Measurements from ENCODE around the gene GDPD2.

GDPD2 gene

GRCh38 chrX:70437921-70438665 is 15.0 kb downstream of the GDPD2 start:
- DNase-seq (ENCODE audit: low read depth) = no peak

- no peak for DNase-seq (ENCODE audit: low read depth)
These were observed 15.9 kb downstream of the GDPD2 start for GRCh38 chrX:70439016-70439415.

GRCh38 chrX:70442224-70442623 is 19.1 kb downstream of the GDPD2 start:
- DNase-seq (ENCODE audit: low read depth) = no peak

GRCh38 chrX:70444326-70444945 is 21.3 kb downstream of the GDPD2 start, which contains the start of gene DLG3:
DLG3 (plus strand) TSS chrX:70444835; CDS start chrX:70445202, 367 bp downstream.
- no peak for DNase-seq (ENCODE audit: low read depth)

- no peak for DNase-seq (ENCODE audit: low read depth)
These were observed 22.0 kb downstream of the GDPD2 start for GRCh38 chrX:70444946-70445656.

GRCh38 chrX:70445951-70446350 is 22.8 kb downstream of the GDPD2 start:
- no peak for DNase-seq (ENCODE audit: low read depth)

GRCh38 chrX:70446380-70447350 is 23.6 kb downstream of the GDPD2 start:
- no peak for DNase-seq (ENCODE audit: low read depth)

GRCh38 chrX:70449457-70449966 is 26.4 kb downstream of the GDPD2 start:
- no peak for DNase-seq (ENCODE audit: low read depth)

GRCh38 chrX:70452143-70452733 is 29.1 kb downstream of the GDPD2 start:
- peak; percentile 36 for DNase-seq (ENCODE audit: low read depth)

GRCh38 chrX:70453024-70453618 is 30.0 kb downstream of the GDPD2 start:
- DNase-seq (ENCODE audit: low read depth) = no peak

GRCh38 chrX:70454441-70455365 is 31.6 kb downstream of the GDPD2 start:
- DNase-seq (ENCODE audit: low read depth) = peak; percentile 40

- no peak for DNase-seq (ENCODE audit: low read depth)
These were observed 32.5 kb downstream of the GDPD2 start for GRCh38 chrX:70455366-70456202.

- no peak for DNase-seq (ENCODE audit: low read depth)
These were observed 33.1 kb downstream of the GDPD2 start for GRCh38 chrX:70456256-70456655.

GRCh38 chrX:70461026-70461425 is 37.9 kb downstream of the GDPD2 start:
- no peak for DNase-seq (ENCODE audit: low read depth)

- no peak for DNase-seq (ENCODE audit: low read depth)
These were observed 40.9 kb downstream of the GDPD2 start for GRCh38 chrX:70464051-70464450.

GRCh38 chrX:70466968-70467367 is 43.9 kb downstream of the GDPD2 start:
- no peak for DNase-seq (ENCODE audit: low read depth)

- no peak for DNase-seq (ENCODE audit: low read depth)
These were observed 45.6 kb downstream of the GDPD2 start for GRCh38 chrX:70468709-70469108.

GRCh38 chrX:70470850-70471289 is 47.8 kb downstream of the GDPD2 start:
- DNase-seq (ENCODE audit: low read depth) = no peak
